GM23338 (cell line): ENCODE measurements around the gene YIPF1. TPM values are rescaled to one million over a fixed set of nuclear protein-coding genes. Genes with fewer than 3 reads are reported as not detected.

Source experiments
- ATAC-seq: fragments of 200-7000 bp; cut with Tn5 transposase; 3 replicates; pipeline ENCODE4 v1.9.1; 2020
- DNase-seq: peaks from one replicate; pipeline ENCODE4 v3.0.0-alpha.2; 2015; ENCODE audit warnings: low spot score
- H2AFZ ChIP-seq: fragments of 200-600 bp; sonication (generic); 2 replicates; pipeline ENCODE4 v1.8.0; 2016; ENCODE audit warnings: antibody characterized with exemption, mild to moderate bottlenecking, moderate library complexity
- H3F3A ChIP-seq: fragments of 200-600 bp; sonication (generic); replicated peaks from 2 replicates; pipeline ENCODE4 v1.8.0; 2017; ENCODE audit warnings: antibody characterized with exemption, mixed run types, low read depth
- H3K27ac ChIP-seq: fragments of 200-600 bp; sonication (generic); 2 replicates; pipeline ENCODE4 v1.6.1; 2016; ENCODE audit warnings: low read depth
- H3K27me3 ChIP-seq: fragments of 200-600 bp; sonication (generic); 2 replicates; pipeline ENCODE4 v1.8.0; 2016; ENCODE audit warnings: mild to moderate bottlenecking, mixed run types, moderate library complexity; ENCODE audit not compliant: insufficient read depth
- H3K36me3 ChIP-seq: fragments of 200-600 bp; sonication (generic); 2 replicates; pipeline ENCODE4 v1.8.0; 2016; ENCODE audit warnings: mild to moderate bottlenecking; ENCODE audit not compliant: insufficient read depth
- H3K4me1 ChIP-seq: fragments of 200-600 bp; sonication (generic); 2 replicates; pipeline ENCODE4 v1.8.0; 2016; ENCODE audit warnings: mild to moderate bottlenecking, moderate library complexity; ENCODE audit not compliant: insufficient read depth
- H3K4me2 ChIP-seq: fragments of 200-600 bp; sonication (generic); 2 replicates; pipeline ENCODE4 v1.7.1; 2017; ENCODE audit warnings: mixed run types
- H3K4me3 ChIP-seq: fragments of 200-600 bp; sonication (generic); 2 replicates; pipeline ENCODE4 v1.6.1; 2016; ENCODE audit warnings: mixed run types
- H3K79me2 ChIP-seq: fragments of 200-600 bp; sonication (generic); replicated peaks from 2 replicates; pipeline ENCODE4 v1.8.0; 2017; ENCODE audit warnings: mild to moderate bottlenecking; ENCODE audit not compliant: insufficient read depth
- H3K9me2 ChIP-seq: fragments of 200-600 bp; sonication (generic); 2 replicates; pipeline ENCODE4 v1.8.0; 2017; ENCODE audit not compliant: insufficient read depth
- H4K20me1 ChIP-seq: fragments of 200-600 bp; sonication (generic); replicated peaks from 2 replicates; pipeline ENCODE4 v1.8.0; 2017; ENCODE audit warnings: mild to moderate bottlenecking; ENCODE audit not compliant: insufficient read depth
- H3K27ac Mint-ChIP-seq: 2 replicates; pipeline ENCODE4 v1.8.0; 2020; ENCODE audit warnings: inconsistent platforms, mild to moderate bottlenecking, moderate library complexity, mixed read lengths
- H3K27me3 Mint-ChIP-seq: 3 replicates; pipeline ENCODE4 v1.8.0; 2022; ENCODE audit warnings: low read depth, mild to moderate bottlenecking, moderate library complexity, mixed read lengths, inconsistent platforms; ENCODE audit not compliant: insufficient read depth, poor library complexity
- H3K36me3 Mint-ChIP-seq: 3 replicates; pipeline ENCODE4 v1.8.0; 2021; ENCODE audit warnings: low read depth, mild to moderate bottlenecking, inconsistent platforms, moderate library complexity, mixed read lengths
- H3K4me1 Mint-ChIP-seq: 3 replicates; pipeline ENCODE4 v1.8.0; 2020; ENCODE audit warnings: mild to moderate bottlenecking, inconsistent platforms, mixed read lengths
- H3K4me3 Mint-ChIP-seq: 3 replicates; pipeline ENCODE4 v1.8.0; 2021; ENCODE audit warnings: moderate library complexity, mild to moderate bottlenecking, inconsistent platforms, mixed read lengths
- H3K9me3 Mint-ChIP-seq: 3 replicates; pipeline ENCODE4 v1.8.0; 2020; ENCODE audit warnings: moderate library complexity, mild to moderate bottlenecking, inconsistent platforms, mixed read lengths
- CREB1 ChIP-seq: fragments of 250-450 bp; sonication (Bioruptor Pico); IDR thresholded peaks from 2 replicates; pipeline ENCODE4 v1.5.0; 2020; ENCODE audit warnings: low read depth, mild to moderate bottlenecking, moderate library complexity
- CTCF ChIP-seq, 2 experiments: fragments of 200-600 bp in 1 of 2; sonication (generic) in 1 of 2; conservative IDR thresholded peaks; 2 replicates each; pipeline versions ENCODE4 v1.5.1 to v1.6.1; 2016 to 2017; ENCODE audit warnings: antibody characterized with exemption in 2 of 2, low read depth in 2 of 2, mild to moderate bottlenecking in 2 of 2, moderate library complexity in 1 of 2
- ETS1 ChIP-seq: IDR thresholded peaks from 2 replicates; pipeline ENCODE4 v1.6.1; 2016; ENCODE audit warnings: antibody characterized with exemption
- EZH2 ChIP-seq: fragments of 200-600 bp; sonication (generic); IDR thresholded peaks from one replicate; pipeline ENCODE4 v1.8.0; 2017; ENCODE audit warnings: antibody characterized with exemption, mild to moderate bottlenecking, low read depth; ENCODE audit not compliant: unreplicated experiment
- EZH2phosphoT487 ChIP-seq: fragments of 200-600 bp; sonication (generic); IDR thresholded peaks from one replicate; pipeline ENCODE4 v1.8.1; 2018; ENCODE audit warnings: antibody characterized with exemption; ENCODE audit not compliant: unreplicated experiment
- JUNB ChIP-seq: IDR thresholded peaks from one replicate; pipeline ENCODE4 v1.6.1; 2016; ENCODE audit warnings: antibody characterized with exemption; ENCODE audit not compliant: unreplicated experiment
- NANOG ChIP-seq: IDR thresholded peaks from 2 replicates; pipeline ENCODE4 v1.6.1; 2016; ENCODE audit warnings: antibody characterized with exemption, borderline replicate concordance
- POLR2AphosphoS5 ChIP-seq: IDR thresholded peaks from 2 replicates; pipeline ENCODE4 v1.6.1; 2016; ENCODE audit warnings: antibody characterized with exemption, low read depth
- REST ChIP-seq: IDR thresholded peaks from one replicate; pipeline ENCODE4 v1.6.1; 2018; ENCODE audit warnings: antibody characterized with exemption; ENCODE audit not compliant: unreplicated experiment
- STAT1 ChIP-seq: IDR thresholded peaks from one replicate; pipeline ENCODE4 v1.6.1; 2016; ENCODE audit warnings: antibody characterized with exemption; ENCODE audit not compliant: unreplicated experiment
- ZNF114 ChIP-seq: fragments of 250-450 bp; sonication (Bioruptor Pico); IDR thresholded peaks from 2 replicates; pipeline ENCODE4 v1.5.0; 2020; ENCODE audit warnings: mild to moderate bottlenecking, moderate library complexity
- ZNF331 ChIP-seq: fragments of 250-450 bp; sonication (Bioruptor Pico); IDR thresholded peaks from 2 replicates; pipeline ENCODE4 v1.5.0; 2020; ENCODE audit warnings: low read depth, mild to moderate bottlenecking, moderate library complexity
- polyA plus RNA-seq: library from polyadenylated mRNA; unstranded; fragments of >200 nt; fragmentation: Nextera tagmentation; extraction: Ambion mirVana; gene quantifications from 2 replicates; pipeline ENCODE4 v1.2.1, GENCODE V29; 2016
- total RNA-seq: library from RNA; depleted of rRNA; stranded (reverse); fragments of >200 nt; shearing (Covaris generic); gene quantifications from 2 replicates; pipeline ENCODE4 v1.2.3, GENCODE V29; 2014
- TF ChIP-seq, protein P1 (sequence below): fragments of 250-450 bp; sonication (Bioruptor Pico); IDR thresholded peaks from 2 replicates; pipeline ENCODE4 v1.5.0; 2020; ENCODE audit warnings: mild to moderate bottlenecking, moderate library complexity

YIPF1 gene
- total and polyA plus RNA-seq, 2 experiments from 2014 or later, result 14.1 to 24.0 TPM

DNA sequence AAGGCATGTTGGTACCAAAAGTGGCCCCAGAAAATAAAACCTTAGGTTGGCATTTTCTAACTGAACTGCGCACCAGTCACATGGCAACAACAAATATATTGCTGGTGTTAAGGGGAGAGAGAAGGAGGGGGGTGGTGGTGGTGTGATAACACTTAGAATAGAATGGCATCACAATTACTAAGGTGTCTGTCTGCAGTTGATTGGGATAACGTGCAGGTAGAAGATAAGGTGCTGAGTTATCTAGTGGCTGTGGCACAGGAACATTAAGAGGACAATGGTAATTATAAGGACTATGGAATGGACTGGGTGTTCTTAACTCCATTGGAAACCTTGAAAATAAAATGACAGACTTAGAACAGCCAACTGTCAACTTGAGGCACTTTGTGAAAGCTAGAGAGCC is 1.4 kb upstream of the YIPF1 start:
- Mint-ChIP-seq H3K27ac (no peak overlapping the region), H3K4me1 (peaks cover 10% of the 10 kb centered on the region; the same call in 2 of the 3 replicates), H3K4me3 (no peak overlapping the region), H3K36me3 (peaks cover 3% of the 10 kb centered on the region; the same call in 2 of the 3 replicates), H3K27me3 (peaks cover 10% of the 10 kb centered on the region), H3K9me3 (no peaks in the 10 kb centered on the region)
- no peaks in the 10 kb centered on the region; the same call in 1 of the 2 replicates for H3K36me3 ChIP-seq
- no peak overlapping the region for H3K4me2 ChIP-seq
- ATAC-seq, result no peak
- H3K79me2 ChIP-seq, result no peaks in the 10 kb centered on the region
- H3K9me2 ChIP-seq, result no peaks in the 10 kb centered on the region
- H3K4me1 ChIP-seq, result peaks cover 5% of the 10 kb centered on the region; the same call in 1 of the 2 replicates
- no peak overlapping the region; the same call in 1 of the 2 replicates for H2AFZ ChIP-seq
- no peak overlapping the region for H3K4me3 ChIP-seq
- no peaks in the 10 kb centered on the region for H4K20me1 ChIP-seq
- no peak for DNase-seq
- H3K27me3 ChIP-seq, result no peaks in the 10 kb centered on the region
- TF ChIP-seq EZH2phosphoT487 (no peak), POLR2AphosphoS5 (no peak), ZNF331 (CRISPR knock-in tag) (no peak), ETS1 (no peak), EZH2 (no peak), CREB1 (CRISPR knock-in tag) (no peak), REST (no peak), CTCF (conservative IDR thresholded peaks at IDR 0.05; ENCODE audit: low read depth in 2 of 2) (no peak), JUNB (no peak), ZNF114 (CRISPR knock-in tag) (no peak), STAT1 (no peak), NANOG (no peak)
- TF ChIP-seq, protein P1, sequence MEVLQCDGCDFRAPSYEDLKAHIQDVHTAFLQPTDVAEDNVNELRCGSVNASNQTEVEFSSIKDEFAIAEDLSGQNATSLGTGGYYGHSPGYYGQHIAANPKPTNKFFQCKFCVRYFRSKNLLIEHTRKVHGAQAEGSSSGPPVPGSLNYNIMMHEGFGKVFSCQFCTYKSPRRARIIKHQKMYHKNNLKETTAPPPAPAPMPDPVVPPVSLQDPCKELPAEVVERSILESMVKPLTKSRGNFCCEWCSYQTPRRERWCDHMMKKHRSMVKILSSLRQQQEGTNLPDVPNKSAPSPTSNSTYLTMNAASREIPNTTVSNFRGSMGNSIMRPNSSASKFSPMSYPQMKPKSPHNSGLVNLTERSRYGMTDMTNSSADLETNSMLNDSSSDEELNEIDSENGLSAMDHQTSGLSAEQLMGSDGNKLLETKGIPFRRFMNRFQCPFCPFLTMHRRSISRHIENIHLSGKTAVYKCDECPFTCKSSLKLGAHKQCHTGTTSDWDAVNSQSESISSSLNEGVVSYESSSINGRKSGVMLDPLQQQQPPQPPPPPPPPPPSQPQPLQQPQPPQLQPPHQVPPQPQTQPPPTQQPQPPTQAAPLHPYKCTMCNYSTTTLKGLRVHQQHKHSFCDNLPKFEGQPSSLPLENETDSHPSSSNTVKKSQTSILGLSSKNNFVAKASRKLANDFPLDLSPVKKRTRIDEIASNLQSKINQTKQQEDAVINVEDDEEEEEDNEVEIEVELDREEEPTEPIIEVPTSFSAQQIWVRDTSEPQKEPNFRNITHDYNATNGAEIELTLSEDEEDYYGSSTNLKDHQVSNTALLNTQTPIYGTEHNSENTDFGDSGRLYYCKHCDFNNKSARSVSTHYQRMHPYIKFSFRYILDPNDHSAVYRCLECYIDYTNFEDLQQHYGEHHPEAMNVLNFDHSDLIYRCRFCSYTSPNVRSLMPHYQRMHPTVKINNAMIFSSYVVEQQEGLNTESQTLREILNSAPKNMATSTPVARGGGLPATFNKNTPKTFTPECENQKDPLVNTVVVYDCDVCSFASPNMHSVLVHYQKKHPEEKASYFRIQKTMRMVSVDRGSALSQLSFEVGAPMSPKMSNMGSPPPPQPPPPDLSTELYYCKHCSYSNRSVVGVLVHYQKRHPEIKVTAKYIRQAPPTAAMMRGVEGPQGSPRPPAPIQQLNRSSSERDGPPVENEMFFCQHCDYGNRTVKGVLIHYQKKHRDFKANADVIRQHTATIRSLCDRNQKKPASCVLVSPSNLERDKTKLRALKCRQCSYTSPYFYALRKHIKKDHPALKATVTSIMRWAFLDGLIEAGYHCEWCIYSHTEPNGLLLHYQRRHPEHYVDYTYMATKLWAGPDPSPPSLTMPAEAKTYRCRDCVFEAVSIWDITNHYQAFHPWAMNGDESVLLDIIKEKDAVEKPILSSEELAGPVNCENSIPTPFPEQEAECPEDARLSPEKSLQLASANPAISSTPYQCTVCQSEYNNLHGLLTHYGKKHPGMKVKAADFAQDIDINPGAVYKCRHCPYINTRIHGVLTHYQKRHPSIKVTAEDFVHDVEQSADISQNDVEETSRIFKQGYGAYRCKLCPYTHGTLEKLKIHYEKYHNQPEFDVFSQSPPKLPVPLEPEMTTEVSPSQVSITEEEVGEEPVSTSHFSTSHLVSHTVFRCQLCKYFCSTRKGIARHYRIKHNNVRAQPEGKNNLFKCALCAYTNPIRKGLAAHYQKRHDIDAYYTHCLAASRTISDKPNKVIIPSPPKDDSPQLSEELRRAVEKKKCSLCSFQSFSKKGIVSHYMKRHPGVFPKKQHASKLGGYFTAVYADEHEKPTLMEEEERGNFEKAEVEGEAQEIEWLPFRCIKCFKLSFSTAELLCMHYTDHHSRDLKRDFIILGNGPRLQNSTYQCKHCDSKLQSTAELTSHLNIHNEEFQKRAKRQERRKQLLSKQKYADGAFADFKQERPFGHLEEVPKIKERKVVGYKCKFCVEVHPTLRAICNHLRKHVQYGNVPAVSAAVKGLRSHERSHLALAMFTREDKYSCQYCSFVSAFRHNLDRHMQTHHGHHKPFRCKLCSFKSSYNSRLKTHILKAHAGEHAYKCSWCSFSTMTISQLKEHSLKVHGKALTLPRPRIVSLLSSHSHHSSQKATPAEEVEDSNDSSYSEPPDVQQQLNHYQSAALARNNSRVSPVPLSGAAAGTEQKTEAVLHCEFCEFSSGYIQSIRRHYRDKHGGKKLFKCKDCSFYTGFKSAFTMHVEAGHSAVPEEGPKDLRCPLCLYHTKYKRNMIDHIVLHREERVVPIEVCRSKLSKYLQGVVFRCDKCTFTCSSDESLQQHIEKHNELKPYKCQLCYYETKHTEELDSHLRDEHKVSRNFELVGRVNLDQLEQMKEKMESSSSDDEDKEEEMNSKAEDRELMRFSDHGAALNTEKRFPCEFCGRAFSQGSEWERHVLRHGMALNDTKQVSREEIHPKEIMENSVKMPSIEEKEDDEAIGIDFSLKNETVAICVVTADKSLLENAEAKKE (CRISPR knock-in tag), result no peak
- no peaks in the 10 kb centered on the region; the same call in 1 of the 2 replicates for H3F3A ChIP-seq
- no peak overlapping the region for H3K27ac ChIP-seq
